DOHH2 (cell line): ENCODE results near the gene DGAT2L6.

Experiments used
- H3F3A ChIP-seq: fragments of 200-600 bp; sonication (generic), shearing (Covaris generic); 2 replicates; pipeline ENCODE4 v1.6.0; 2016; ENCODE audit warnings: antibody characterized with exemption, mild to moderate bottlenecking; ENCODE audit not compliant: control insufficient read depth, insufficient read depth
- H3K27ac ChIP-seq: fragments of 200-600 bp; sonication (generic); 2 replicates; pipeline ENCODE4 v1.5.1; 2014; ENCODE audit warnings: low read depth, mild to moderate bottlenecking, low read length, moderate library complexity
- H3K27me3 ChIP-seq: fragments of 200-600 bp; sonication (generic); 2 replicates; pipeline ENCODE4 v1.6.1; 2014; ENCODE audit warnings: mild to moderate bottlenecking, low read length, mixed read lengths; ENCODE audit not compliant: control insufficient read depth
- H3K36me3 ChIP-seq: fragments of 200-600 bp; sonication (generic); 2 replicates; pipeline ENCODE4 v1.6.1; 2014; ENCODE audit warnings: mild to moderate bottlenecking, low read length, moderate library complexity, mixed read lengths; ENCODE audit not compliant: control insufficient read depth
- H3K4me1 ChIP-seq: fragments of 200-600 bp; sonication (generic); 2 replicates; pipeline ENCODE4 v1.6.1; 2014; ENCODE audit warnings: mild to moderate bottlenecking, low read length, mixed read lengths; ENCODE audit not compliant: control insufficient read depth
- H3K4me2 ChIP-seq: fragments of 200-600 bp; sonication (generic); 2 replicates; pipeline ENCODE4 v1.6.0; 2014; ENCODE audit warnings: mild to moderate bottlenecking, low read length, moderate library complexity
- H3K4me3 ChIP-seq: fragments of 200-600 bp; sonication (generic); 2 replicates; pipeline ENCODE4 v1.5.1; 2014; ENCODE audit warnings: mild to moderate bottlenecking, low read length, mixed read lengths
- H3K79me2 ChIP-seq: fragments of 200-600 bp; sonication (generic); 2 replicates; pipeline ENCODE4 v1.6.1; 2014; ENCODE audit warnings: mild to moderate bottlenecking, low read length, mixed read lengths; ENCODE audit not compliant: control insufficient read depth
- H3K9me2 ChIP-seq: fragments of 200-600 bp; sonication (generic); replicated peaks from 2 replicates; pipeline ENCODE4 v1.6.1; 2014; ENCODE audit warnings: mild to moderate bottlenecking, low read length, mixed read lengths; ENCODE audit not compliant: control insufficient read depth
- H3K9me3 ChIP-seq: fragments of 200-600 bp; sonication (generic); 2 replicates; pipeline ENCODE4 v1.6.1; 2014; ENCODE audit warnings: antibody characterized with exemption, low read length, mixed read lengths; ENCODE audit not compliant: control insufficient read depth, insufficient read depth
- H4K20me1 ChIP-seq: fragments of 200-600 bp; sonication (generic); 2 replicates; pipeline ENCODE4 v1.6.0; 2014; ENCODE audit warnings: low read depth, mild to moderate bottlenecking, antibody characterized with exemption, low read length, moderate library complexity; ENCODE audit not compliant: control insufficient read depth, insufficient read depth
- CTCF ChIP-seq: fragments of 200-600 bp; sonication (generic); IDR thresholded peaks from one replicate; pipeline ENCODE4 v1.5.1; 2014; ENCODE audit warnings: antibody characterized with exemption, mild to moderate bottlenecking, low read depth, low read length; ENCODE audit not compliant: poor library complexity, severe bottlenecking
- EZH2phosphoT487 ChIP-seq: fragments of 200-600 bp; sonication (generic); IDR thresholded peaks from 2 replicates; pipeline ENCODE4 v1.6.1; 2017; ENCODE audit warnings: borderline replicate concordance, mild to moderate bottlenecking, antibody characterized with exemption, low read length, moderate library complexity, mixed read lengths

The DGAT2L6 gene

GRCh38 chrX:70169281-70169680, 8.0 kb upstream of the DGAT2L6 start:
- H4K20me1 ChIP-seq = no peaks in the 10 kb centered on the region
- TF ChIP-seq EZH2phosphoT487 (no peak), CTCF (no peak)
- H3K9me3 ChIP-seq = no peaks in the 10 kb centered on the region
- H3K27me3 ChIP-seq = no peaks in the 10 kb centered on the region
- peaks cover 4% of the 10 kb centered on the region; the same call in 1 of the 2 replicates for H3K36me3 ChIP-seq
- H3F3A ChIP-seq = no peaks in the 10 kb centered on the region
- H3K9me2 ChIP-seq = no peaks in the 10 kb centered on the region
- peaks cover 10% of the 10 kb centered on the region for H3K4me1 ChIP-seq
- H3K4me2 ChIP-seq = no peak overlapping the region
- no peaks in the 10 kb centered on the region for H3K79me2 ChIP-seq
- no peak overlapping the region for H3K27ac ChIP-seq
- H3K4me3 ChIP-seq = no peak overlapping the region

GRCh38 chrX:70171624-70172023, 5.7 kb upstream of the DGAT2L6 start:
- Histone ChIP-seq H3K4me3 (no peak overlapping the region), H3K27me3 (no peaks in the 10 kb centered on the region), H3K79me2 (no peaks in the 10 kb centered on the region), H3F3A (no peaks in the 10 kb centered on the region), H3K4me1 (peaks cover 15% of the 10 kb centered on the region), H3K27ac (no peak overlapping the region), H3K9me3 (no peaks in the 10 kb centered on the region), H3K4me2 (no peak overlapping the region), H3K9me2 (no peaks in the 10 kb centered on the region), H4K20me1 (no peaks in the 10 kb centered on the region), H3K36me3 (no peaks in the 10 kb centered on the region)
- TF ChIP-seq CTCF (no peak), EZH2phosphoT487 (no peak)

GRCh38 chrX:70172221-70172620, 5.1 kb upstream of the DGAT2L6 start:
- Histone ChIP-seq H3K27me3 (no peaks in the 10 kb centered on the region), H3K36me3 (no peaks in the 10 kb centered on the region), H3K4me1 (peaks cover 21% of the 10 kb centered on the region), H4K20me1 (no peaks in the 10 kb centered on the region), H3K4me3 (no peak overlapping the region), H3K27ac (no peak overlapping the region), H3K4me2 (no peak overlapping the region), H3K9me3 (no peaks in the 10 kb centered on the region), H3F3A (no peaks in the 10 kb centered on the region), H3K79me2 (no peaks in the 10 kb centered on the region), H3K9me2 (no peaks in the 10 kb centered on the region)
- TF ChIP-seq CTCF = no peak
- no peak for TF ChIP-seq EZH2phosphoT487

GRCh38 chrX:70172964-70173363, 4.3 kb upstream of the DGAT2L6 start:
- Histone ChIP-seq H3K36me3 (no peaks in the 10 kb centered on the region), H3K9me3 (no peaks in the 10 kb centered on the region), H3K27me3 (no peaks in the 10 kb centered on the region), H3F3A (no peaks in the 10 kb centered on the region), H3K4me2 (no peak overlapping the region), H3K79me2 (no peaks in the 10 kb centered on the region), H3K9me2 (no peaks in the 10 kb centered on the region), H3K4me3 (no peak overlapping the region), H4K20me1 (no peaks in the 10 kb centered on the region), H3K27ac (no peak overlapping the region), H3K4me1 (peaks cover 26% of the 10 kb centered on the region)
- no peak for TF ChIP-seq EZH2phosphoT487
- TF ChIP-seq CTCF = no peak
